Ascending aorta (tissue), 2 donors: Measurements from ENCODE around the gene CMTM8. TPM values are rescaled to one million over a fixed set of nuclear protein-coding genes. Genes with fewer than 3 reads are reported as not detected.

Source experiments
- DNase-seq, 2 donors: peaks; one replicate each; pipeline ENCODE4 v3.0.0-alpha.2; 2019; ENCODE audit warnings: low spot score in 2 of 2
- H3K27ac ChIP-seq, 2 donors: fragments of 200-600 bp; sonication (generic); one replicate each; pipeline ENCODE4 v1.5.1; 2016 to 2017; ENCODE audit warnings: mild to moderate bottlenecking in 1 of 2
- H3K27me3 ChIP-seq: fragments of 200-600 bp; sonication (generic); one replicate; pipeline ENCODE4 v1.5.1; 2017
- H3K36me3 ChIP-seq, 2 donors: fragments of 200-600 bp; sonication (generic); one replicate each; pipeline ENCODE4 v1.5.1; 2016
- H3K4me1 ChIP-seq, 2 donors: fragments of 200-600 bp; sonication (generic); one replicate each; pipeline ENCODE4 v1.5.1; 2016 to 2017; ENCODE audit warnings: mild to moderate bottlenecking in 1 of 2
- H3K4me3 ChIP-seq, 2 donors: fragments of 200-600 bp; sonication (generic); one replicate each; pipeline ENCODE4 v1.5.1; 2016 to 2017; ENCODE audit warnings: mild to moderate bottlenecking in 1 of 2
- H3K9me3 ChIP-seq, 2 donors: fragments of 200-600 bp; sonication (generic); one replicate each; pipeline ENCODE4 v1.5.1; 2016
- CTCF ChIP-seq, 3 experiments: fragments of 200-600 bp in 2 of 3; fragments of 450-650 bp in 1 of 3; sonication (generic) in 2 of 3; IDR thresholded peaks; one replicate each; pipeline ENCODE4 v1.5.1; 2016 to 2019; ENCODE audit warnings: antibody characterized with exemption in 3 of 3, mild to moderate bottlenecking in 1 of 3, moderate library complexity in 1 of 3
- intact Hi-C: fragments of 100-400 bp; cut with DNase I; formaldehyde crosslinking; loops from one replicate; pipeline ENCODE4 v1.15.1; 2023
- total RNA-seq: library from RNA; depleted of rRNA; stranded (reverse); fragments of >200 nt; gene quantifications from one replicate; pipeline ENCODE4 v1.1.0, GENCODE V29; 2016

CMTM8 gene
- total RNA-seq, 1 donor from 2014 or later = 6.6 TPM

GRCh38 chr3:32285891-32286290 is 47.4 kb downstream of the CMTM8 start:
- Histone ChIP-seq H3K27me3 (no peaks in the 10 kb centered on the region), H3K27ac (no peak overlapping the region), H3K9me3 (no peaks in the 10 kb centered on the region), H3K4me3 (no peak overlapping the region), H3K4me1 (no peaks in the 10 kb centered on the region), H3K36me3 (no peaks in the 10 kb centered on the region)
- no peak for TF ChIP-seq CTCF (IDR thresholded peaks at IDR 0.05)
- intact Hi-C loops = no loop called here
- no peak for DNase-seq

GRCh38 chr3:32288819-32289218 is 50.3 kb downstream of the CMTM8 start:
- no peak for DNase-seq
- no peak for TF ChIP-seq CTCF (IDR thresholded peaks at IDR 0.05)
- intact Hi-C loops = no loop called here
- H3K4me1 ChIP-seq = no peaks in the 10 kb centered on the region
- no peaks in the 10 kb centered on the region for H3K36me3 ChIP-seq
- no peaks in the 10 kb centered on the region for H3K9me3 ChIP-seq
- H3K27ac ChIP-seq = no peak overlapping the region
- H3K4me3 ChIP-seq = no peak overlapping the region
- no peaks in the 10 kb centered on the region for H3K27me3 ChIP-seq

- Histone ChIP-seq H3K4me1 (no peaks in the 10 kb centered on the region), H3K27me3 (no peaks in the 10 kb centered on the region), H3K9me3 (no peaks in the 10 kb centered on the region), H3K27ac (no peak overlapping the region), H3K4me3 (no peak overlapping the region), H3K36me3 (no peaks in the 10 kb centered on the region)
- TF ChIP-seq CTCF (IDR thresholded peaks at IDR 0.05) = no peak
- intact Hi-C loops = loop anchor here (10.0 kb wide), 1 partner anchor 104 kb away; the partner anchor contains the start of gene CMTM7
- no peak for DNase-seq
These were observed 52.1 kb downstream of the CMTM8 start for GRCh38 chr3:32290619-32291018.

GRCh38 chr3:32292085-32292796 is 53.8 kb downstream of the CMTM8 start:
- Histone ChIP-seq H3K36me3 (no peaks in the 10 kb centered on the region), H3K9me3 (no peaks in the 10 kb centered on the region), H3K27me3 (no peaks in the 10 kb centered on the region), H3K4me3 (no peak overlapping the region), H3K4me1 (no peaks in the 10 kb centered on the region), H3K27ac (no peak overlapping the region)
- no peak for TF ChIP-seq CTCF (IDR thresholded peaks at IDR 0.05)
- intact Hi-C loops = loop anchor here (10.0 kb wide), 1 partner anchor 103 kb away; the partner anchor contains the start of gene CMTM7
- DNase-seq = no peak

- no peaks in the 10 kb centered on the region for H3K36me3 ChIP-seq
- H3K27me3 ChIP-seq = no peaks in the 10 kb centered on the region
- H3K4me1 ChIP-seq = no peaks in the 10 kb centered on the region
- intact Hi-C loops = loop anchor here (10.0 kb wide), 1 partner anchor 101 kb away; the partner anchor contains the start of gene CMTM7
- no peak overlapping the region for H3K27ac ChIP-seq
- no peak overlapping the region for H3K4me3 ChIP-seq
- H3K9me3 ChIP-seq = no peaks in the 10 kb centered on the region
- no peak for DNase-seq
- TF ChIP-seq CTCF (IDR thresholded peaks at IDR 0.05) = no peak
These were observed 55.4 kb downstream of the CMTM8 start for GRCh38 chr3:32293903-32294302.
